Testis (tissue), 2 donors: ENCODE results near the gene PARP9.

ENCODE experiments used
- CTCF ChIP-seq, 3 experiments: fragments of 450-650 bp in 2 of 3; fragments of 200-600 bp in 1 of 3; sonication (generic) in 1 of 3; IDR thresholded peaks; one replicate each; pipeline ENCODE4 v1.5.1; 2016 to 2019; ENCODE audit warnings: antibody characterized with exemption in 3 of 3, mild to moderate bottlenecking in 2 of 3, moderate library complexity in 1 of 3
- POLR2A ChIP-seq: fragments of 450-650 bp; IDR thresholded peaks from one replicate; pipeline ENCODE4 v1.6.1; 2017; ENCODE audit warnings: antibody characterized with exemption, mild to moderate bottlenecking, moderate library complexity

GRCh38 chr3:122598556-122598955, 34.5 kb upstream of the PARP9 start:
- TF ChIP-seq CTCF (IDR thresholded peaks at IDR 0.05) (no peak), POLR2A (no peak)
